GM18951 (cell line): ENCODE data around the gene RNF114.

Experiments
- POLR2A ChIP-seq: IDR thresholded peaks from 4 replicates; pipeline ENCODE4 v1.6.1; 2011; ENCODE audit warnings: mild to moderate bottlenecking; ENCODE audit not compliant: insufficient read length, insufficient read depth; ENCODE audit errors: extremely low read depth
- in situ Hi-C: fragments of 300-500 bp; cut with MboI; formaldehyde crosslinking; loops from one replicate; pipeline ENCODE4 v1.12.0; 2022; ENCODE audit warnings: low sequenced_read_pairs, mixed read lengths, inconsistent platforms; ENCODE audit not compliant: unreplicated experiment

RNF114 gene

DNA sequence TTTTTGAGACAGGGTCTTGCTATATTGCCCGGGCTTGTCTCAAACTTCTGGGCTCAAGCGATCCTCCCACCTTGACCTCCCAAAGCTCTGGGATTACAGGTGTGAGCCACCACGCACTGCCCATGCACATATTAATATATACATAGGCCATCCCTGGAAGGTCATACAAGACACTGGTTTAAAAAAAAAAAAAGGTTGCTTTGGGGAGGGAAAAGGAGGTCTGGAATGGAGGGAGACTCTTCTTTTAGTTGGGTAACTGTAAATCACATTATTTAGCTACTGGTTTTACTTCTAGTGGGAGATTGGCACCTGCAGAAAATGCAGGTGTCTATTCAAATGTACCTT is 42.5 kb downstream of the RNF114 start:
- in situ Hi-C loops: loop anchor here (10.0 to 25.0 kb wide), 3 partner anchors 96 to 484 kb away; no protein-coding TSS in a partner anchor
- TF ChIP-seq POLR2A: no peak

- in situ Hi-C loops: loop anchor here (10.0 to 25.0 kb wide), 3 partner anchors 96 to 483 kb away; no protein-coding TSS in a partner anchor
Observed at GRCh38 chr20:49979030-49979832, 43.0 kb downstream of the RNF114 start.

GRCh38 chr20:49980140-49981008 is 44.2 kb downstream of the RNF114 start:
- in situ Hi-C loops: loop anchor here (25.0 kb wide), 1 partner anchor 482 kb away; no protein-coding TSS in a partner anchor
- no peak for TF ChIP-seq POLR2A

More at GRCh38 chr20:49979030-49979832, 43.0 kb downstream of the RNF114 start:
- no peak for TF ChIP-seq POLR2A

GRCh38 chr20:49981218-49982071 is 45.2 kb downstream of the RNF114 start:
- no peak for TF ChIP-seq POLR2A
- in situ Hi-C loops: loop anchor here (25.0 kb wide), 1 partner anchor 481 kb away; no protein-coding TSS in a partner anchor

DNA sequence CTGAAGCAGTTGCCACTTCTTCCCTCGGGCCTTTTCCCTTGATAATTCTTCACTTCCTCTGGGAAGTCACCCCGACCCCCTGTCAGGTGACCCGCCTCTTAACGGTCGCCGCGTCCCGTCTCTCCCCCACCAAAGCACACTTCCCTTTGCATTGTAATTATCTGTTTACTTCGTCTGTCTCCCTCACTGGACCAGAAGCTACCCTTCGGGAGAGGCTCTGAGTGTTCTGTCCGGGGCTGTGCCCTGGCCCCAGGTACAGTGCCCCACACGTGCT is 45.8 kb downstream of the RNF114 start:
- in situ Hi-C loops: loop anchor here (25.0 kb wide), 1 partner anchor 480 kb away; no protein-coding TSS in a partner anchor
- TF ChIP-seq POLR2A: no peak

GRCh38 chr20:49982346-49983122 is 46.3 kb downstream of the RNF114 start, which contains the start of gene SNAI1:
Gene SNAI1, plus strand, starts transcription at chr20:49982980. Its CDS starts 80 bp downstream, at chr20:49983060.
- in situ Hi-C loops: loop anchor here (25.0 kb wide), 1 partner anchor 480 kb away; no protein-coding TSS in a partner anchor

DNA sequence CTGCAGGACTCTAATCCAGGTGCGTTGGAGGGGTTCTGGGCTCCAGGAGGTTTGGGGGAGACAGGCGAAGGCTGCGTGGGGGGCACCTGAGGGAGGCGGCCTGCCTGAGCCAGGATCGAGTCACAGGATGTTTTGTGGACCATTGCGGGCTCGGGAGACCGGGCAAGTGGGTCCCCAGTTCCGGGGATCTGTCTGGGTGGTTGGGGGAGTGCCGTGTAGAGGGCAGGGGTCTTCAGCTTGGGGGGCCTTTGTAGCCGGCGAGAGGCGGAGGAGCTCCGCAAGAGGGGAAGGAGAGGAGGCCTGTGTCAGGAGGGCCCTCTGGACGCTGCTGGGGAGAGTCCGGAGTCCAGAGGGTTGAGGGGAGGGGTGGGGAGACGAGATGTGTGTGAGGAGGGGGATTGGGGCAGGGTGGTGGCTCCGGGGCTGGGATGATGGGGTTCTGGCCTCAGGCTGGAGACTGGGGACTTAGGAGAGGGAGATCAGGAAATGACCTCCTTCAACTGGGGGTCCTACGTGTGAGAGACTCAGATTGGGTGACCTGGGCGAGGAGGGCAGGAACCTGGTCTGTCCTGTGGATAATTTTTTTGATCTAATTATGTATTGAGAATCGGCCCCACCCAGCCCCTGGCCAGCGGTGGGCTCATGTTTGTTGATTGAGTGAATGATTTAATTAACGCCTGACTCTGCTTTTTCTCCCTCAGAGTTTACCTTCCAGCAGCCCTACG is 47.1 kb downstream of the RNF114 start:
- no peak for TF ChIP-seq POLR2A
- in situ Hi-C loops: loop anchor here (25.0 kb wide), 1 partner anchor 479 kb away; no protein-coding TSS in a partner anchor

More at GRCh38 chr20:49982346-49983122, 46.3 kb downstream of the RNF114 start, which contains the start of gene SNAI1:
- peak; percentile 89 for TF ChIP-seq POLR2A

DNA sequence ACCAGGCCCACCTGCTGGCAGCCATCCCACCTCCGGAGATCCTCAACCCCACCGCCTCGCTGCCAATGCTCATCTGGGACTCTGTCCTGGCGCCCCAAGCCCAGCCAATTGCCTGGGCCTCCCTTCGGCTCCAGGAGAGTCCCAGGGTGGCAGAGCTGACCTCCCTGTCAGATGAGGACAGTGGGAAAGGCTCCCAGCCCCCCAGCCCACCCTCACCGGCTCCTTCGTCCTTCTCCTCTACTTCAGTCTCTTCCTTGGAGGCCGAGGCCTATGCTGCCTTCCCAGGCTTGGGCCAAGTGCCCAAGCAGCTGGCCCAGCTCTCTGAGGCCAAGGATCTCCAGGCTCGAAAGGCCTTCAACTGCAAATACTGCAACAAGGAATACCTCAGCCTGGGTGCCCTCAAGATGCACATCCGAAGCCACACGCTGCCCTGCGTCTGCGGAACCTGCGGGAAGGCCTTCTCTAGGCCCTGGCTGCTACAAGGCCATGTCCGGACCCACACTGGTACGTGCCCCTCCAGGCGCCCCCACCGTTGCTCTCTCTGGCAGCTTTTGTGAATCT is 47.7 kb downstream of the RNF114 start:
- in situ Hi-C loops: loop anchor here (25.0 kb wide), 1 partner anchor 478 kb away; no protein-coding TSS in a partner anchor
- no peak for TF ChIP-seq POLR2A

DNA sequence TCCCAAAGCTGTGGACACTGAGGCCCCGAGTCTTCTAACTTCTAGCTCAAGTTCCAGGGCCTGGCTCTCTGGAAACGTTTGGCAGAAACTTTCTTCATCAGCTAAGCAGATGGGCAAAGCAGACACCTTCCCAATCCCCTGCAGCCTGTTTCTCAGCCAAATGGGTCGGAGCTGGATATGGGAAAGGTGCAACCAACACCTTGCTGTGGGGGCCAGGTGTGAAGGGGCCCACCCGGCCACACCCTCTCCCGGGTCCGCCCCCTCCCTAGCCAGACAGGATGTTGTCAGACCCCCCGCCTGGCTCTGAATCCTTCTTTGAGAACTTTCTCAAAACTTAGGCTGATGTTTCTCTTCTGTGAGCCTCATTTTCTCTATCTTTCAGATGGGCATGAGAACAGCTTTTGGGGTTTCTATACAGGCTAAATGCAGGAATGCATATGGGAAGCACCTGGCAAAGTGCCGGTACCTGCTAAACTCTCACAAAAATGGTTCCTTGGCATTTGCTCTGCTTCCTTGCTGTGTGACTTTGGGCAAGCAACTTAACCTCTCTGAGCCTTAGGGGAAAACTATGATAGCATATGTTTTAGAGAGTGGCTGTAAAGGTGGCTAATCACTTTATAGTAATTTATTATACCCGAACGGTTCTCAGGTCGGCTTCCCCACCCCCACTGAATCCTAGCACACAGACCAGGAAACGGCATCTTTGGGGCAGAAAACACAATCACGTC is 48.4 kb downstream of the RNF114 start:
- in situ Hi-C loops: loop anchor here (25.0 kb wide), 1 partner anchor 478 kb away; no protein-coding TSS in a partner anchor
- TF ChIP-seq POLR2A: no peak

DNA sequence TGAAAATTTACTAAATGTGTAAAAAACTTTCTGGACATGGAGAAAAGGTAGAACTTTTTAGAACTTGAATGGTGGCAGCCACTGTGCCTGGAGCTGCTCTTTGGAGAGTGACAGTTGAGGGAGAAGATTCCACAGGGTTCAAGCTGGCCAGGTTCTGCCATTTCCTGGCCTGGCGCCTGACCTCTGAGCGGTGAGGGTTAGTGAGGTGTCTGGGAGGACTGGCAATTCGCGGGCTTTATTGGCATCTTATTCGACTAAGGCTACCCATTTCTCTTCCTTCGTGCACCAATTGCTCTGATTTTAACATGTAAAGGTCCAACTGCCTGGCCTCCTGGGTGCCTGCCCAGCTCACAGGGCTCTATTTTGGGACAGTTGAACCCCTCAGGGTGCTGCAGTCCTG is 49.0 kb downstream of the RNF114 start:
- in situ Hi-C loops: loop anchor here (25.0 kb wide), 1 partner anchor 477 kb away; no protein-coding TSS in a partner anchor
- no peak for TF ChIP-seq POLR2A

DNA sequence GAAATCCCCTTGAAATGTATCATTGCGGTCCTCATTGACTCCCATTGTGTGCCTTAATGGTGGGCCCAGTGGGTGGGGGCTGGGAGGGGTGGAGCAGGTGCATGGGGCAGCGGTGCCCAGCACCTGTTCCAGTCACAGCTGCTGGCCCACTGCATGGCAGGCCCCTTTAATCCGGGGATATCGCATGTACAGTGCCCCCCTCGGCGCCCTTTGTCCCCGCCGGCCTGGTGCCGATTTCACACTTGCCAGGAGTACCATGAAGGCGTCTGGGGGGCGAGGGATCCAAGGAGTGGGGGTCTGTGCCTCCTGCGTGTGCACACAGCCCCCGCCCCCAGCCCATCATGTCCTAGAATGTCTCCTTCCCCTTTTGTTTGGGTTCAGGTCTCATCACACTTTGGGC is 49.4 kb downstream of the RNF114 start:
- no peak for TF ChIP-seq POLR2A
- in situ Hi-C loops: loop anchor here (25.0 kb wide), 1 partner anchor 477 kb away; no protein-coding TSS in a partner anchor
